Skeletal muscle satellite cell (primary cell): ENCODE measurements around the gene BRK1.
"Not testable (repeated sequence)": the region's sequence is repeated elsewhere in the genome, so short reads cannot be mapped to it uniquely, and the experiment has no call there.

Experiments
- H3K27me3 ChIP-seq: 2 replicates; pipeline ENCODE4 v1.7.0; 2013; ENCODE audit warnings: low read length; ENCODE audit not compliant: control insufficient read depth, insufficient read depth
- H3K36me3 ChIP-seq: 2 replicates; pipeline ENCODE4 v1.7.0; 2013; ENCODE audit warnings: mild to moderate bottlenecking, control low read depth, low read length; ENCODE audit not compliant: insufficient read depth
- H3K4me1 ChIP-seq: 2 replicates; pipeline ENCODE4 v1.7.0; 2013; ENCODE audit warnings: low read length; ENCODE audit not compliant: control insufficient read depth, insufficient read depth
- H3K4me2 ChIP-seq: 2 replicates; pipeline ENCODE4 v1.7.0; 2013; ENCODE audit warnings: mild to moderate bottlenecking, low read length
- H3K4me3 ChIP-seq: 2 replicates; pipeline ENCODE4 v1.7.0; 2013; ENCODE audit warnings: low read length
- H3K9ac ChIP-seq: 2 replicates; pipeline ENCODE4 v1.7.0; 2013; ENCODE audit warnings: mild to moderate bottlenecking, low read depth, low read length, moderate library complexity
- H3K9me3 ChIP-seq: replicated peaks from 2 replicates; pipeline ENCODE4 v1.7.0; 2013; ENCODE audit warnings: mild to moderate bottlenecking, control low read depth, low read length

The BRK1 gene

GRCh38 chr3:10164546-10165393 lies 49.3 kb downstream of the BRK1 start, which contains the start of gene IRAK2:
Gene IRAK2 (plus strand): TSS chr3:10164919. CDS start chr3:10164955, 36 bp downstream.
- Histone ChIP-seq H3K4me2 (peak within 1 kb of the TSS; percentile 97), H3K27me3 (no peaks in the 10 kb centered on the region), H3K4me3 (peak within 1 kb of the TSS; percentile 99), H3K4me1 (peaks cover 7% of the 10 kb centered on the region), H3K36me3 (no peaks in the 10 kb centered on the region), H3K9me3 (no peaks in the 10 kb centered on the region), H3K9ac (peak within 1 kb of the TSS; percentile 91)

GRCh38 chr3:10166213-10166604 lies 50.7 kb downstream of the BRK1 start:
- Histone ChIP-seq H3K9ac (no peak overlapping the region), H3K4me1 (peaks cover 11% of the 10 kb centered on the region), H3K27me3 (no peaks in the 10 kb centered on the region), H3K9me3 (no peaks in the 10 kb centered on the region), H3K36me3 (no peaks in the 10 kb centered on the region), H3K4me3 (peak overlapping the region; percentile 53), H3K4me2 (peak overlapping the region; percentile 97)

GRCh38 chr3:10169000-10169496 lies 53.6 kb downstream of the BRK1 start:
- no peak overlapping the region for H3K9ac ChIP-seq
- H3K4me2 ChIP-seq = no peak overlapping the region
- H3K27me3 ChIP-seq = no peaks in the 10 kb centered on the region
- peaks cover 24% of the 10 kb centered on the region for H3K4me1 ChIP-seq
- H3K4me3 ChIP-seq = no peak overlapping the region
- no peaks in the 10 kb centered on the region for H3K36me3 ChIP-seq
- no peaks in the 10 kb centered on the region for H3K9me3 ChIP-seq

- Histone ChIP-seq H3K36me3 (no peaks in the 10 kb centered on the region), H3K4me1 (peaks cover 24% of the 10 kb centered on the region), H3K9ac (no peak overlapping the region), H3K27me3 (no peaks in the 10 kb centered on the region), H3K4me2 (no peak overlapping the region), H3K9me3 (no peaks in the 10 kb centered on the region), H3K4me3 (no peak overlapping the region)
These were observed 55.5 kb downstream of the BRK1 start for GRCh38 chr3:10170915-10171478.

- Histone ChIP-seq H3K4me3 (peak overlapping the region; percentile 17), H3K9me3 (no peaks in the 10 kb centered on the region), H3K27me3 (no peaks in the 10 kb centered on the region), H3K4me2 (peak overlapping the region; percentile 8), H3K4me1 (peaks cover 24% of the 10 kb centered on the region), H3K9ac (peak overlapping the region; percentile 45), H3K36me3 (no peaks in the 10 kb centered on the region)
These were observed 57.8 kb downstream of the BRK1 start for GRCh38 chr3:10173095-10173925.

GRCh38 chr3:10173926-10174435 lies 58.5 kb downstream of the BRK1 start:
- Histone ChIP-seq H3K27me3 (no peaks in the 10 kb centered on the region), H3K4me3 (peak overlapping the region; percentile 17), H3K4me1 (peaks cover 24% of the 10 kb centered on the region), H3K36me3 (no peaks in the 10 kb centered on the region), H3K9ac (peak overlapping the region; percentile 45), H3K4me2 (peak overlapping the region; percentile 8), H3K9me3 (no peaks in the 10 kb centered on the region)

- H3K9me3 ChIP-seq, H3K27me3 ChIP-seq, H3K9ac ChIP-seq, H3K36me3 ChIP-seq, H3K4me2 ChIP-seq, H3K4me3 ChIP-seq: not testable (repeated sequence)
- peaks cover 23% of the 10 kb centered on the region for H3K4me1 ChIP-seq
These were observed 59.9 kb downstream of the BRK1 start for GRCh38 chr3:10175334-10175733.

GRCh38 chr3:10176150-10176549 lies 60.7 kb downstream of the BRK1 start:
- H3K4me1 ChIP-seq = peaks cover 16% of the 10 kb centered on the region
- not testable (repeated sequence) for H3K4me3 ChIP-seq, H3K4me2 ChIP-seq, H3K9ac ChIP-seq, H3K9me3 ChIP-seq, H3K27me3 ChIP-seq, H3K36me3 ChIP-seq
